ENCODE results near the gene KCNF1. TPM values are rescaled to one million over a fixed set of nuclear protein-coding genes. Genes with fewer than 3 reads are reported as not detected.

Gene KCNF1
- total RNA-seq, 4 donors from 2014 or later: not detected

GRCh38 chr2:10915731-10916276, 4.1 kb downstream of the KCNF1 start:
- no peak overlapping the region for H3K4me3 ChIP-seq (ENCODE audit: low read depth, poor library complexity, severe bottlenecking)
- TF ChIP-seq POLR2A (IDR thresholded peaks at IDR 0.05): no peak
- no peak for TF ChIP-seq CTCF (IDR thresholded peaks at IDR 0.05)
- intact Hi-C loops (cut with DNase I; ENCODE audit: low total_unique reads): no loop called here
- peak in 1 of 2 donors; percentile 65 for DNase-seq (ENCODE audit: low spot score in 2 of 2)
- WGBS, 2 donors: 72 to 74% methylated on average over 9 to 10 of the region's 10 CpGs

GRCh38 chr2:10916953-10917352, 5.2 kb downstream of the KCNF1 start:
- 88 to 91% methylated on average over 6 of the region's 6 CpGs for WGBS, 2 donors
- intact Hi-C loops (cut with DNase I; ENCODE audit: low total_unique reads): no loop called here
- TF ChIP-seq POLR2A (IDR thresholded peaks at IDR 0.05): no peak
- TF ChIP-seq CTCF (IDR thresholded peaks at IDR 0.05): no peak
- DNase-seq (ENCODE audit: low spot score in 2 of 2): peak in 1 of 2 donors; percentile 61
- H3K4me3 ChIP-seq (ENCODE audit: low read depth, poor library complexity, severe bottlenecking): no peak overlapping the region

GRCh38 chr2:10917927-10918326, 6.2 kb downstream of the KCNF1 start:
- intact Hi-C loops (cut with DNase I; ENCODE audit: low total_unique reads): no loop called here
- TF ChIP-seq POLR2A (IDR thresholded peaks at IDR 0.05) (no peak), CTCF (IDR thresholded peaks at IDR 0.05) (no peak)
- 88 to 96% methylated on average over 4 of the region's 4 CpGs for WGBS, 2 donors
- DNase-seq (ENCODE audit: low spot score in 2 of 2): peak in 1 of 2 donors; percentile 50
- H3K4me3 ChIP-seq (ENCODE audit: low read depth, poor library complexity, severe bottlenecking): no peak overlapping the region

- 60 to 66% methylated on average over 20 of the region's 20 CpGs for WGBS, 2 donors
- H3K4me3 ChIP-seq (ENCODE audit: low read depth, poor library complexity, severe bottlenecking): no peak overlapping the region
- intact Hi-C loops (cut with DNase I; ENCODE audit: low total_unique reads): no loop called here
- TF ChIP-seq CTCF (IDR thresholded peaks at IDR 0.05) (no peak), POLR2A (IDR thresholded peaks at IDR 0.05) (no peak)
- DNase-seq (ENCODE audit: low spot score in 2 of 2): peak in 1 of 2 donors; percentile 59
Observed at GRCh38 chr2:10918661-10919409, 7.1 kb downstream of the KCNF1 start.

GRCh38 chr2:10919410-10919770, 7.7 kb downstream of the KCNF1 start:
- intact Hi-C loops (cut with DNase I; ENCODE audit: low total_unique reads): no loop called here
- 81 to 82% methylated on average over 9 of the region's 9 CpGs for WGBS, 2 donors
- no peak overlapping the region for H3K4me3 ChIP-seq (ENCODE audit: low read depth, poor library complexity, severe bottlenecking)
- TF ChIP-seq POLR2A (IDR thresholded peaks at IDR 0.05): no peak
- peak in 1 of 2 donors; percentile 65 for DNase-seq (ENCODE audit: low spot score in 2 of 2)

- WGBS, 2 donors: 66 to 72% methylated on average over 18 to 20 of the region's 20 CpGs
- TF ChIP-seq POLR2A (IDR thresholded peaks at IDR 0.05) (no peak), CTCF (IDR thresholded peaks at IDR 0.05) (no peak)
- DNase-seq (ENCODE audit: low spot score in 2 of 2): peak in 1 of 2 donors; percentile 70
- intact Hi-C loops (cut with DNase I; ENCODE audit: low total_unique reads): no loop called here
- no peak overlapping the region for H3K4me3 ChIP-seq (ENCODE audit: low read depth, poor library complexity, severe bottlenecking)
Observed at GRCh38 chr2:10919771-10920621, 8.3 kb downstream of the KCNF1 start.
